HepG2 (cell line): ENCODE measurements around the gene MLH1. TPM values are rescaled to one million over a fixed set of nuclear protein-coding genes. Genes with fewer than 3 reads are reported as not detected.
A peak's percentile ranks its signal among the peaks of the same experiment; 100 is the strongest.

Experiments used
- AGO2 ChIP-seq: fragments of 200-400 bp; formaldehyde crosslinking; optimal IDR thresholded peaks from 2 replicates; pipeline ENCODE3; 2017; ENCODE audit warnings: mild to moderate bottlenecking, low read depth, low read length, moderate library complexity
- CENPT ChIP-seq: sonication (generic); formaldehyde crosslinking; IDR thresholded peaks from 2 replicates; pipeline ENCODE4 v1.8.0; 2022; ENCODE audit warnings: low read depth, mild to moderate bottlenecking, moderate library complexity, missing genetic modification reagents
- CREM ChIP-seq, 2 experiments: sonication (generic) in 1 of 2; formaldehyde crosslinking in 1 of 2; IDR thresholded peaks; 2 replicates each; pipeline versions ENCODE4 v1.4.0 to v1.6.1; 2016 to 2020; ENCODE audit warnings: antibody characterized with exemption in 1 of 2, mild to moderate bottlenecking in 1 of 2, missing genetic modification reagents in 1 of 2
- FOXJ3 ChIP-seq: sonication (generic); formaldehyde crosslinking; IDR thresholded peaks from 2 replicates; pipeline ENCODE4 v1.4.0; 2020; ENCODE audit warnings: missing genetic modification reagents, mild to moderate bottlenecking, borderline replicate concordance
- FOXK2 ChIP-seq: fragments of 450-650 bp; IDR thresholded peaks from 2 replicates; pipeline ENCODE4 v1.6.1; 2016
- HMG20B ChIP-seq: conservative IDR thresholded peaks from 2 replicates; pipeline ENCODE4 v1.6.1; 2016; ENCODE audit warnings: missing genetic modification reagents, missing compliant biosample characterization
- HNRNPL ChIP-seq: fragments of 200-400 bp; formaldehyde crosslinking; IDR thresholded peaks from 2 replicates; pipeline ENCODE4 v1.6.1; 2017; ENCODE audit warnings: mild to moderate bottlenecking, low read depth, low read length
- HOXA5 ChIP-seq: sonication (generic); formaldehyde crosslinking; IDR thresholded peaks from 2 replicates; pipeline ENCODE4 v1.4.0; 2020; ENCODE audit warnings: missing genetic modification reagents
- MBD4 ChIP-seq: IDR thresholded peaks from 2 replicates; pipeline ENCODE4 v1.6.1; 2012; ENCODE audit warnings: low read length, inconsistent platforms, borderline replicate concordance
- MYC ChIP-seq: sonication (generic); formaldehyde crosslinking; IDR thresholded peaks from 2 replicates; pipeline ENCODE4 v1.9.0; 2021; ENCODE audit warnings: missing genetic modification reagents, borderline replicate concordance
- NRL ChIP-seq: sonication (generic); formaldehyde crosslinking; IDR thresholded peaks from 2 replicates; pipeline ENCODE4 v1.5.0; 2020; ENCODE audit warnings: missing genetic modification reagents, mild to moderate bottlenecking, moderate library complexity, borderline replicate concordance
- PHF8 ChIP-seq: sonication (generic); formaldehyde crosslinking; IDR thresholded peaks from 2 replicates; pipeline ENCODE4 v1.5.0; 2020; ENCODE audit warnings: missing genetic modification reagents
- SMAD1 ChIP-seq: sonication (generic); formaldehyde crosslinking; IDR thresholded peaks from 2 replicates; pipeline ENCODE4 v1.4.0; 2020; ENCODE audit warnings: missing genetic modification reagents, low read depth, mild to moderate bottlenecking, borderline replicate concordance
- SP140L ChIP-seq: sonication (generic); formaldehyde crosslinking; IDR thresholded peaks from 2 replicates; pipeline ENCODE4 v1.4.0; 2020; ENCODE audit warnings: missing genetic modification reagents, borderline replicate concordance
- TAF1 ChIP-seq: sonication (generic); formaldehyde crosslinking; IDR thresholded peaks from 2 replicates; pipeline ENCODE4 v1.4.0; 2020; ENCODE audit warnings: missing genetic modification reagents
- TOPORS ChIP-seq: sonication (generic); formaldehyde crosslinking; IDR thresholded peaks from 2 replicates; pipeline ENCODE4 v1.8.0; 2023; ENCODE audit warnings: mild to moderate bottlenecking, missing genetic modification reagents
- ZMAT3 ChIP-seq: sonication (generic); formaldehyde crosslinking; conservative IDR thresholded peaks from 2 replicates; pipeline ENCODE4 v1.7.0; 2021; ENCODE audit warnings: missing genetic modification reagents
- ZNF225 ChIP-seq: sonication (generic); formaldehyde crosslinking; IDR thresholded peaks from 2 replicates; pipeline ENCODE4 v1.4.0; 2020; ENCODE audit warnings: mild to moderate bottlenecking, missing genetic modification reagents
- ZNF317 ChIP-seq: sonication (generic); formaldehyde crosslinking; IDR thresholded peaks from 2 replicates; pipeline ENCODE4 v1.5.0; 2020; ENCODE audit warnings: mild to moderate bottlenecking, missing genetic modification reagents
- ZNF432 ChIP-seq: sonication (generic); formaldehyde crosslinking; IDR thresholded peaks from 2 replicates; pipeline ENCODE4 v1.5.0; 2020; ENCODE audit warnings: missing genetic modification reagents, mild to moderate bottlenecking, borderline replicate concordance
- ZNF570 ChIP-seq: sonication (generic); formaldehyde crosslinking; IDR thresholded peaks from 2 replicates; pipeline ENCODE4 v1.4.0; 2020; ENCODE audit warnings: mild to moderate bottlenecking, missing genetic modification reagents, borderline replicate concordance
- ZNF775 ChIP-seq: sonication (generic); formaldehyde crosslinking; IDR thresholded peaks from 2 replicates; pipeline ENCODE4 v1.4.0; 2020; ENCODE audit warnings: missing genetic modification reagents, mild to moderate bottlenecking, moderate library complexity, borderline replicate concordance
- ZNF776 ChIP-seq: sonication (generic); formaldehyde crosslinking; IDR thresholded peaks from 2 replicates; pipeline ENCODE4 v1.4.0; 2020; ENCODE audit warnings: mild to moderate bottlenecking, missing genetic modification reagents
- ZNF788 ChIP-seq: sonication (generic); formaldehyde crosslinking; IDR thresholded peaks from 2 replicates; pipeline ENCODE4 v1.5.0; 2020; ENCODE audit warnings: mild to moderate bottlenecking, missing genetic modification reagents, borderline replicate concordance
- ZNF879 ChIP-seq: sonication (generic); formaldehyde crosslinking; IDR thresholded peaks from 2 replicates; pipeline ENCODE4 v1.8.1; 2023; ENCODE audit warnings: missing genetic modification reagents
- polyA plus RNA-seq, 8 experiments: library from polyadenylated mRNA; depleted of rRNA in 3 of 8; stranded (reverse) in 7 of 8; unstranded in 1 of 8; fragments of >200 nt; fragmentation: Illumina TruSeq in 4 of 8; extraction: Trizol in 4 of 8; gene quantifications; 2 replicates each; pipeline versions ENCODE4 v1.2.1 to v1.2.3, GENCODE V29; 2011 to 2016; ENCODE audit warnings: low read depth in 4 of 8, missing spikeins in 1 of 8, mixed read lengths in 1 of 8; ENCODE audit not compliant: insufficient read depth in 1 of 8
- total RNA-seq, 5 experiments: library from RNA; depleted of rRNA; stranded (reverse); fragments of >200 nt; fragmentation: Illumina TruSeq; extraction: Trizol; gene quantifications; 2 replicates each; pipeline ENCODE4 v1.2.3, GENCODE V29; 2016; ENCODE audit warnings: low read depth in 1 of 5
- TF ChIP-seq, protein P1 (sequence below): IDR thresholded peaks from 2 replicates; pipeline ENCODE4 v1.6.1; 2016; ENCODE audit warnings: missing compliant biosample characterization, missing genetic modification reagents, borderline replicate concordance
- TF ChIP-seq, protein P2 (sequence below): sonication (generic); formaldehyde crosslinking; IDR thresholded peaks from 2 replicates; pipeline ENCODE4 v1.5.1; 2020; ENCODE audit warnings: mild to moderate bottlenecking, missing genetic modification reagents, borderline replicate concordance
- TF ChIP-seq, protein P3 (sequence below): sonication (generic); formaldehyde crosslinking; IDR thresholded peaks from 2 replicates; pipeline ENCODE4 v1.8.1; 2023; ENCODE audit warnings: mild to moderate bottlenecking, missing genetic modification reagents, borderline replicate concordance

The MLH1 gene
- total and polyA plus RNA-seq, 2 of the 13 experiments (the other 11 are each of a cell fraction or from before 2014, with no cell fraction given): 29.5 to 70.8 TPM

DNA sequence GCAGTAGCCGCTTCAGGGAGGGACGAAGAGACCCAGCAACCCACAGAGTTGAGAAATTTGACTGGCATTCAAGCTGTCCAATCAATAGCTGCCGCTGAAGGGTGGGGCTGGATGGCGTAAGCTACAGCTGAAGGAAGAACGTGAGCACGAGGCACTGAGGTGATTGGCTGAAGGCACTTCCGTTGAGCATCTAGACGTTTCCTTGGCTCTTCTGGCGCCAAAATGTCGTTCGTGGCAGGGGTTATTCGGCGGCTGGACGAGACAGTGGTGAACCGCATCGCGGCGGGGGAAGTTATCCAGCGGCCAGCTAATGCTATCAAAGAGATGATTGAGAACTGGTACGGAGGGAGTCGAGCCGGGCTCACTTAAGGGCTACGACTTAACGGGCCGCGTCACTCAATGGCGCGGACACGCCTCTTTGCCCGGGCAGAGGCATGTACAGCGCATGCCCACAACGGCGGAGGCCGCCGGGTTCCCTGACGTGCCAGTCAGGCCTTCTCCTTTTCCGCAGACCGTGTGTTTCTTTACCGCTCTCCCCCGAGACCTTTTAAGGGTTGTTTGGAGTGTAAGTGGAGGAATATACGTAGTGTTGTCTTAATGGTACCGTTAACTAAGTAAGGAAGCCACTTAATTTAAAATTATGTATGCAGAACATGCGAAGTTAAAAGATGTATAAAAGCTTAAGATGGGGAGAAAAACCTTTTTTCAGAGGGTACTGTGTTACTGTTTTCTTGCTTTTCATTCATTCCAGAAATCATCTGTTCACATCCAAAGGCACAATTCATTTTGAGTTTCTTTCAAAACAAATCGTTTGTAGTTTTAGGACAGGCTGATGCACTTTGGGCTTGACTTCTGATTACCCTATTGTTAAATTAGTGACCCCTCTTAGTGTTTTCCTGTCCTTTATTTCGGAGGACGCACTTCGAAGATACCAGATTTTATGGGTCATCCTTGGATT, at the start of gene MLH1 (continued):
- no peak for TF ChIP-seq AGO2
- no peak for TF ChIP-seq MBD4
- 0 out of 2 replicates have a peak, but pooled peaks have one; percentile 40 for TF ChIP-seq SMAD1 (CRISPR knock-in tag)
- TF ChIP-seq MYC: peak; percentile 63; the same call in 1 of the 2 replicates
- no peak for TF ChIP-seq ZMAT3 (CRISPR knock-in tag)
- TF ChIP-seq HOXA5 (CRISPR knock-in tag): peak; percentile 68; the same call in 1 of the 2 replicates
- TF ChIP-seq TAF1: peak; percentile 70; the same call in 1 of the 2 replicates
- TF ChIP-seq, protein P1, sequence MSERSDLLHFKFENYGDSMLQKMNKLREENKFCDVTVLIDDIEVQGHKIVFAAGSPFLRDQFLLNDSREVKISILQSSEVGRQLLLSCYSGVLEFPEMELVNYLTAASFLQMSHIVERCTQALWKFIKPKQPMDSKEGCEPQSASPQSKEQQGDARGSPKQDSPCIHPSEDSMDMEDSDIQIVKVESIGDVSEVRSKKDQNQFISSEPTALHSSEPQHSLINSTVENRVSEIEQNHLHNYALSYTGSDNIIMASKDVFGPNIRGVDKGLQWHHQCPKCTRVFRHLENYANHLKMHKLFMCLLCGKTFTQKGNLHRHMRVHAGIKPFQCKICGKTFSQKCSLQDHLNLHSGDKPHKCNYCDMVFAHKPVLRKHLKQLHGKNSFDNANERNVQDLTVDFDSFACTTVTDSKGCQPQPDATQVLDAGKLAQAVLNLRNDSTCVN (CRISPR knock-in tag): no peak
- TF ChIP-seq ZNF225 (CRISPR knock-in tag): no peak
- no peak for TF ChIP-seq TOPORS (CRISPR knock-in tag)
- TF ChIP-seq HNRNPL: peak; percentile 65; the same call in 1 of the 2 replicates
- TF ChIP-seq CENPT: 0 out of 2 replicates have a peak, but pooled peaks have one; percentile 63
- TF ChIP-seq ZNF432 (CRISPR knock-in tag): no peak
- no peak for TF ChIP-seq ZNF776 (CRISPR knock-in tag)
- no peak for TF ChIP-seq ZNF317 (CRISPR knock-in tag)
- peak; percentile 29 for TF ChIP-seq SP140L (CRISPR knock-in tag)
- no peak for TF ChIP-seq HMG20B
- no peak for TF ChIP-seq NRL (CRISPR knock-in tag)
- peak; percentile 95 for TF ChIP-seq CREM (IDR thresholded peaks at IDR 0.05)
- TF ChIP-seq CREM (CRISPR knock-in tag; IDR thresholded peaks at IDR 0.05): no peak
- TF ChIP-seq, protein P2, sequence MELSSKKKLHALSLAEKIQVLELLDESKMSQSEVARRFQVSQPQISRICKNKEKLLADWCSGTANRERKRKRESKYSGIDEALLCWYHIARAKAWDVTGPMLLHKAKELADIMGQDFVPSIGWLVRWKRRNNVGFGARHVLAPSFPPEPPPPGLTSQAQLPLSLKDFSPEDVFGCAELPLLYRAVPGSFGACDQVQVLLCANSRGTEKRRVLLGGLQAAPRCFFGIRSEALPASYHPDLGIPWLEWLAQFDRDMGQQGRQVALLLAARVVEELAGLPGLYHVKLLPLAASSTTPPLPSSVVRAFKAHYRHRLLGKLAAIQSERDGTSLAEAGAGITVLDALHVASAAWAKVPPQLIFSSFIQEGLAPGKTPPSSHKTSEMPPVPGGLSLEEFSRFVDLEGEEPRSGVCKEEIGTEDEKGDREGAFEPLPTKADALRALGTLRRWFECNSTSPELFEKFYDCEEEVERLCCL (CRISPR knock-in tag): no peak
- TF ChIP-seq ZNF775 (CRISPR knock-in tag): no peak; the same call in 1 of the 2 replicates
- 0 out of 2 replicates have a peak, but pooled peaks have one; percentile 53 for TF ChIP-seq ZNF879 (CRISPR knock-in tag)
- no peak for TF ChIP-seq FOXK2
- peak; percentile 59 for TF ChIP-seq PHF8 (CRISPR knock-in tag)
- no peak; the same call in 1 of the 2 replicates for TF ChIP-seq ZNF788 (CRISPR knock-in tag)
- no peak; the same call in 1 of the 2 replicates for TF ChIP-seq ZNF570
- TF ChIP-seq, protein P3, sequence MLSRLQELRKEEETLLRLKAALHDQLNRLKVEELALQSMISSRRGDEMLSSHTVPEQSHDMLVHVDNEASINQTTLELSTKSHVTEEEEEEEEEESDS (CRISPR knock-in tag): no peak
- peak; percentile 14; the same call in 1 of the 2 replicates for TF ChIP-seq FOXJ3
